ENCODE measurements around the gene PRRT2. TPM values are rescaled to one million over a fixed set of nuclear protein-coding genes. Genes with fewer than 3 reads are reported as not detected.

PRRT2 gene
- total RNA-seq, 2 donors from 2014 or later: 8.2 to 15.7 TPM

DNA sequence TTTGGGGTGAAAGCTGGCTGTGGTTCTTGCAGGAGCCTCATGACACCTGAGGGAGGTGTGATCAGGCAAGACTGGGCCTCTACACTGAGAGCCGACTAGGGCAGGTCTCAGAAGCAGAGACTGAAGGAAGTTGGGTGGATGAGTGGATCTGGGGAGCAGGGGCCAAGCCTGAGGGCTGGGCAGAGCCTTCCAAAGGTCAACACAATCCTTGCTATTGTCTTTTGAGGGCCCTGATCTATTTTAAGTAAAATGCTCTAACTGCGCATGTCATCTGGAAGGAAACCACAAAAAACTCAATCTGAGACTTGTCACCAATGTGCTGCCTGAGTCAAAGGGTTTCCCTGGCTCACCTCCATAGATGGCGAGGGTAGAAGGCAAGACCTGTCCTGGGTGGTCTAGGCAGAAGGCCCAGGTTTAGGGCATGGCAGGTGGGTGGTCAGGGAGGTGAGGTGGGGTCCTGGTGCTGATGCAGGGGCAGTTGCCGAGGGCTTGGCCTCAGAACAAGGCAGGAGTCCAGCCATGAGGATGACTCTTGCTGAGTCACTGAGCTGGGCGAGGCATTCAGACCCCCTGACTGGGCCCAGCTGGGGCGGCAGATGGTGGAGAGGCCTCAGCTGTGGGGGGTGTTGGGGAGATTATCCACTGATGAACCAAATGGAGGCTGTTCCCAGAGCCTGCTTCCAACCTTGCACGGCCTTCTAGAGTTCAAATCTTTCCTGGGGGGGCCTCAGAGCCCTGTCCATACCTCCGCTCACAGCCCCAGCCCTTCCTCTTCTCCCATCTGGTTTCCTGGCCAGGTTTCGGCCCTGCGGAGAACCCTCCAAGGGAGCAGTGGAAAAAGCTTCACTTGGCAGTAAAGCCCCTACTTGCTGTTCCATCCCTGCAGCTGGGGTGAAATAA lies 13.4 kb downstream of the PRRT2 start:
- H3K4me3 Mint-ChIP-seq: no peak overlapping the region
- no peak overlapping the region for H3K4me3 ChIP-seq (ENCODE audit: low read length)
- no peak overlapping the region for H3K9ac ChIP-seq (ENCODE audit: extremely low read depth, low read length, poor library complexity, severe bottlenecking)
- H3K27me3 ChIP-seq (ENCODE audit: control insufficient read depth, insufficient read depth, low read length, poor library complexity, severe bottlenecking): no peaks in the 10 kb centered on the region
- H3K27me3 Mint-ChIP-seq (ENCODE audit: insufficient read depth): no peaks in the 10 kb centered on the region
- peaks cover 5% of the 10 kb centered on the region for H3K36me3 ChIP-seq (ENCODE audit: control insufficient read depth, insufficient read depth, low read length)
- H3K9me3 ChIP-seq (ENCODE audit: control insufficient read depth, low read length): no peaks in the 10 kb centered on the region
- WGBS, 2 experiments (ENCODE audit: insufficient coverage in 1 of 2, insufficient read length in 1 of 2): 92 to 98% methylated on average over 7 to 10 of the region's 10 CpGs
- peak overlapping the region; percentile 82 for H3K27ac Mint-ChIP-seq
- H3K4me1 Mint-ChIP-seq: peaks cover 16% of the 10 kb centered on the region
- H3K27ac ChIP-seq (ENCODE audit: low read depth, low read length): peak overlapping the region; percentile 60
- TF ChIP-seq, protein P1, sequence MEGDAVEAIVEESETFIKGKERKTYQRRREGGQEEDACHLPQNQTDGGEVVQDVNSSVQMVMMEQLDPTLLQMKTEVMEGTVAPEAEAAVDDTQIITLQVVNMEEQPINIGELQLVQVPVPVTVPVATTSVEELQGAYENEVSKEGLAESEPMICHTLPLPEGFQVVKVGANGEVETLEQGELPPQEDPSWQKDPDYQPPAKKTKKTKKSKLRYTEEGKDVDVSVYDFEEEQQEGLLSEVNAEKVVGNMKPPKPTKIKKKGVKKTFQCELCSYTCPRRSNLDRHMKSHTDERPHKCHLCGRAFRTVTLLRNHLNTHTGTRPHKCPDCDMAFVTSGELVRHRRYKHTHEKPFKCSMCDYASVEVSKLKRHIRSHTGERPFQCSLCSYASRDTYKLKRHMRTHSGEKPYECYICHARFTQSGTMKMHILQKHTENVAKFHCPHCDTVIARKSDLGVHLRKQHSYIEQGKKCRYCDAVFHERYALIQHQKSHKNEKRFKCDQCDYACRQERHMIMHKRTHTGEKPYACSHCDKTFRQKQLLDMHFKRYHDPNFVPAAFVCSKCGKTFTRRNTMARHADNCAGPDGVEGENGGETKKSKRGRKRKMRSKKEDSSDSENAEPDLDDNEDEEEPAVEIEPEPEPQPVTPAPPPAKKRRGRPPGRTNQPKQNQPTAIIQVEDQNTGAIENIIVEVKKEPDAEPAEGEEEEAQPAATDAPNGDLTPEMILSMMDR (conservative IDR thresholded peaks at IDR 0.05): no peak
- peaks cover 5% of the 10 kb centered on the region for H3K36me3 Mint-ChIP-seq (ENCODE audit: low read depth)
- peaks cover 6% of the 10 kb centered on the region for H3K4me1 ChIP-seq (ENCODE audit: control insufficient read depth, insufficient read depth, low read length)
- peak; percentile 65 for DNase-seq
- no peaks in the 10 kb centered on the region for H3K9me3 Mint-ChIP-seq

DNA sequence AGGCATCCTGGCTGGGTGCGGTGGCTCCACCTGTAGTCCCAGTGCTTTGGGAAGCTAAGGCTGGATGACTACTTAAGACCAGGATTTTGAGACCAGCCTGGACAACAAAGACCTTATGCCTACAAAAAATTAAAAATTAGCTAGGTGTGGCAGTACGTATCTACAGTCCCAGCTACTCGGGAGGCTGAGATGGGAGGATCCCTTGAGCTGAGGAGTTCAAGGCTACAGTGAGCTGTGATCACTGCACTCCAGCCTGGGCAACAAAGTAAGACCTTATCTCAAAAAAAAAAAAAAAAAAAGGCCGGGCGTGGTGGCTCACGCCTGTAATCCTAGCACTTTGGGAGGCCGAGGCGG lies 14.3 kb downstream of the PRRT2 start:
- TF ChIP-seq, protein P1 (conservative IDR thresholded peaks at IDR 0.05): no peak
- H3K4me1 ChIP-seq (ENCODE audit: control insufficient read depth, insufficient read depth, low read length): peaks cover 6% of the 10 kb centered on the region
- no peaks in the 10 kb centered on the region for H3K9me3 ChIP-seq (ENCODE audit: control insufficient read depth, low read length)
- Mint-ChIP-seq H3K4me1 (peaks cover 11% of the 10 kb centered on the region), H3K9me3 (no peaks in the 10 kb centered on the region), H3K4me3 (no peak overlapping the region), H3K27ac (no peak overlapping the region), H3K36me3 (ENCODE audit: low read depth) (no peaks in the 10 kb centered on the region), H3K27me3 (ENCODE audit: insufficient read depth) (no peaks in the 10 kb centered on the region)
- no peak overlapping the region for H3K27ac ChIP-seq (ENCODE audit: low read depth, low read length)
- WGBS, 2 experiments (ENCODE audit: insufficient coverage in 1 of 2, insufficient read length in 1 of 2): 96% methylated on average over 6 to 7 of the region's 8 CpGs
- no peaks in the 10 kb centered on the region for H3K27me3 ChIP-seq (ENCODE audit: control insufficient read depth, insufficient read depth, low read length, poor library complexity, severe bottlenecking)
- DNase-seq: no peak
- H3K36me3 ChIP-seq (ENCODE audit: control insufficient read depth, insufficient read depth, low read length): no peaks in the 10 kb centered on the region
- H3K4me3 ChIP-seq (ENCODE audit: low read length): no peak overlapping the region
- H3K9ac ChIP-seq (ENCODE audit: extremely low read depth, low read length, poor library complexity, severe bottlenecking): no peak overlapping the region

DNA sequence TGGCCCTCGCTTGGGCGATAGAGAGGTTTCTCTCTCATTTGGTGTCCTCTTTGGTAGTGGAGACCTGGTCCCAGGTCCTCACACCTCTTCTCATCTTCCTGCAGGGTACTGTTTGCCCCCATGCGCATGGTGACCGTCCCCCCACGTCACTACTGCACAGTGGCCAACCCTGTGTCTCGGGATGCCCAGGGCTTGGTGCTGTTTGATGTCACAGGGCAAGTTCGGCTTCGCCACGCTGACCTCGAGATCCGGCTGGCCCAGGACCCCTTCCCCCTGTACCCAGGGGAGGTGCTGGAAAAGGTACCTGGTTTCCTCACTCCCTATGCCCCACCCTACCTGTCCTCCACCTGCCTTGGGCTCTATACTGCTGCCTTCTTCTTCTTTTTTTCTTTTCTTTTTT lies 18.8 kb downstream of the PRRT2 start:
- H3K9me3 Mint-ChIP-seq: no peaks in the 10 kb centered on the region
- Histone ChIP-seq H3K9ac (ENCODE audit: extremely low read depth, low read length, poor library complexity, severe bottlenecking) (no peak overlapping the region), H3K27me3 (ENCODE audit: control insufficient read depth, insufficient read depth, low read length, poor library complexity, severe bottlenecking) (no peaks in the 10 kb centered on the region), H3K4me1 (ENCODE audit: control insufficient read depth, insufficient read depth, low read length) (peaks cover 2% of the 10 kb centered on the region), H3K27ac (ENCODE audit: low read depth, low read length) (no peak overlapping the region), H3K36me3 (ENCODE audit: control insufficient read depth, insufficient read depth, low read length) (no peaks in the 10 kb centered on the region), H3K9me3 (ENCODE audit: control insufficient read depth, low read length) (no peaks in the 10 kb centered on the region), H3K4me3 (ENCODE audit: low read length) (no peak overlapping the region)
- H3K27me3 Mint-ChIP-seq (ENCODE audit: insufficient read depth): no peaks in the 10 kb centered on the region
- H3K27ac Mint-ChIP-seq: no peak overlapping the region
- H3K4me1 Mint-ChIP-seq: peaks cover 1% of the 10 kb centered on the region
- 94% methylated on average over 10 to 11 of the region's 11 CpGs for WGBS, 2 experiments (ENCODE audit: insufficient coverage in 1 of 2, insufficient read length in 1 of 2)
- DNase-seq: no peak
- TF ChIP-seq, protein P1 (conservative IDR thresholded peaks at IDR 0.05): no peak
- no peak overlapping the region for H3K4me3 Mint-ChIP-seq
- H3K36me3 Mint-ChIP-seq (ENCODE audit: low read depth): no peaks in the 10 kb centered on the region

Data from endodermal cell (in vitro differentiated cells).